HG02840 (cell line): ENCODE results near the gene SH3TC1.

Experiments used
- ATAC-seq: cut with Tn5 transposase; IDR thresholded peaks from one replicate; pipeline ENCODE4 v1.9.1; 2021; ENCODE audit warnings: mild to moderate bottlenecking, moderate library complexity, moderate number of reproducible peaks; ENCODE audit not compliant: unreplicated experiment, low FRiP score

The SH3TC1 gene

GRCh38 chr4:8257854-8258253 is 58.8 kb downstream of the SH3TC1 start:
- no peak for ATAC-seq

GRCh38 chr4:8258552-8259212 is 59.6 kb downstream of the SH3TC1 start:
- no peak for ATAC-seq

- no peak for ATAC-seq
These were observed 60.8 kb downstream of the SH3TC1 start for GRCh38 chr4:8259743-8260430.

- ATAC-seq = no peak
These were observed 61.6 kb downstream of the SH3TC1 start for GRCh38 chr4:8260656-8261111.

- ATAC-seq = no peak
These were observed 62.9 kb downstream of the SH3TC1 start for GRCh38 chr4:8261851-8262535.

- ATAC-seq = no peak
These were observed 63.7 kb downstream of the SH3TC1 start for GRCh38 chr4:8262637-8263322.

GRCh38 chr4:8263397-8263796 is 64.3 kb downstream of the SH3TC1 start:
- ATAC-seq = no peak

GRCh38 chr4:8264106-8264505 is 65.0 kb downstream of the SH3TC1 start:
- no peak for ATAC-seq

GRCh38 chr4:8265171-8265929 is 66.3 kb downstream of the SH3TC1 start:
- ATAC-seq = no peak

- no peak for ATAC-seq
These were observed 67.0 kb downstream of the SH3TC1 start for GRCh38 chr4:8266088-8266487.

- ATAC-seq = no peak
These were observed 67.4 kb downstream of the SH3TC1 start for GRCh38 chr4:8266508-8266907.

GRCh38 chr4:8267077-8267476 is 68.0 kb downstream of the SH3TC1 start:
- ATAC-seq = no peak

- no peak for ATAC-seq
These were observed 69.1 kb downstream of the SH3TC1 start for GRCh38 chr4:8268211-8268610.

- ATAC-seq = no peak
These were observed 69.9 kb downstream of the SH3TC1 start for GRCh38 chr4:8268901-8269534.

- ATAC-seq = no peak
These were observed 70.7 kb downstream of the SH3TC1 start, which contains the start of gene HTRA3 for GRCh38 chr4:8269535-8270417. HTRA3 (plus strand) TSS chr4:8269754; CDS start chr4:8269969, 215 bp downstream.

- ATAC-seq = no peak
These were observed 71.3 kb downstream of the SH3TC1 start for GRCh38 chr4:8270418-8270771.

GRCh38 chr4:8270912-8271815 is 72.1 kb downstream of the SH3TC1 start:
- ATAC-seq = no peak

GRCh38 chr4:8271821-8272220 is 72.7 kb downstream of the SH3TC1 start:
- no peak for ATAC-seq
